ENCODE measurements around the gene CBX3.

- TF ChIP-seq, protein P1, sequence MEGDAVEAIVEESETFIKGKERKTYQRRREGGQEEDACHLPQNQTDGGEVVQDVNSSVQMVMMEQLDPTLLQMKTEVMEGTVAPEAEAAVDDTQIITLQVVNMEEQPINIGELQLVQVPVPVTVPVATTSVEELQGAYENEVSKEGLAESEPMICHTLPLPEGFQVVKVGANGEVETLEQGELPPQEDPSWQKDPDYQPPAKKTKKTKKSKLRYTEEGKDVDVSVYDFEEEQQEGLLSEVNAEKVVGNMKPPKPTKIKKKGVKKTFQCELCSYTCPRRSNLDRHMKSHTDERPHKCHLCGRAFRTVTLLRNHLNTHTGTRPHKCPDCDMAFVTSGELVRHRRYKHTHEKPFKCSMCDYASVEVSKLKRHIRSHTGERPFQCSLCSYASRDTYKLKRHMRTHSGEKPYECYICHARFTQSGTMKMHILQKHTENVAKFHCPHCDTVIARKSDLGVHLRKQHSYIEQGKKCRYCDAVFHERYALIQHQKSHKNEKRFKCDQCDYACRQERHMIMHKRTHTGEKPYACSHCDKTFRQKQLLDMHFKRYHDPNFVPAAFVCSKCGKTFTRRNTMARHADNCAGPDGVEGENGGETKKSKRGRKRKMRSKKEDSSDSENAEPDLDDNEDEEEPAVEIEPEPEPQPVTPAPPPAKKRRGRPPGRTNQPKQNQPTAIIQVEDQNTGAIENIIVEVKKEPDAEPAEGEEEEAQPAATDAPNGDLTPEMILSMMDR (IDR thresholded peaks at IDR 0.05), result no peak
- TF ChIP-seq POLR2A (IDR thresholded peaks at IDR 0.05), result no peak
Observed at GRCh38 chr7:26179826-26180497, 21.6 kb upstream of the CBX3 start.
